ENCODE measurements around the gene NFIL3.

NFIL3 gene

DNA sequence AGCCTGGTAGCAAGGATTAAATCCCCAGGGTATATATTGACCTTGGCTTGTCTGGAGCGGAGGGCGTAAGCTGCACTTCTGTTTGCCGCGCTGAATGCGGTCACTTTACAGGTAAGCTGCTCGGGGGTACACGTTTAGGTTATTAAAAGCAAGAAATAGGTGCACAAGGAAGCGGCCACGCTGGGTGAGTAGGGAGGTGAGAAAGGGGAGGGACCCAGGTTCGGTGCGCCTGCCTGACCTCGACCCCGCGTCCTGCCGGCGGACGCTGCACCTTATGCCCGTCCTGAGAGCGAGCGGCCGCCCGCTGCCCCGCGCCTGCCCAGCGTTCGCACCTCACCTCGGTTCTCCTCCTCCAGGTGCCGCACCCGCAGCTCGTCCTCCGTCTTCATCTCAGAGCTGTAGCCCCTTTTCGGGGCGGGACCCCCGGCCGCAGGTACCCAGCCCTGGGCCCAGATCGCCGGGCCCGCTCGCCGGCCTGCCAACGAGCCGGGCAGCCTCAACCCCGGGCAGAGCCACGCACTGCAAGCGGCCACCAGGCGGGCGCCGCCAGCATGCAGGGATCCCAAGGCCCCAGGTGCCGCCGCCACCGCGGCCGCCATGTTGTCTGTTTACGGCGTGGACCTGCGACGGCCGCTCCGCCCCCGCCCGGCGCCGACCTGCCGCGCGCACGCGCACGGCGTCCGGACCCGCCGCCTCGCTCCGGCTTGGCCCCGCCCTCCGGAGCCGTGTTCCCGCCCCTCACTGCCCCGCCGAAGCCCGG is 62.2 kb downstream of the NFIL3 start, which contains the start of gene AUH:
AUH (minus strand) TSS at position 628 of the 760 bp plus-strand sequence; CDS start at position 599, 29 bp downstream.
- in situ Hi-C loops (cut with MboI; ENCODE audit: low sequenced_read_pairs), result no loop called here

DNA sequence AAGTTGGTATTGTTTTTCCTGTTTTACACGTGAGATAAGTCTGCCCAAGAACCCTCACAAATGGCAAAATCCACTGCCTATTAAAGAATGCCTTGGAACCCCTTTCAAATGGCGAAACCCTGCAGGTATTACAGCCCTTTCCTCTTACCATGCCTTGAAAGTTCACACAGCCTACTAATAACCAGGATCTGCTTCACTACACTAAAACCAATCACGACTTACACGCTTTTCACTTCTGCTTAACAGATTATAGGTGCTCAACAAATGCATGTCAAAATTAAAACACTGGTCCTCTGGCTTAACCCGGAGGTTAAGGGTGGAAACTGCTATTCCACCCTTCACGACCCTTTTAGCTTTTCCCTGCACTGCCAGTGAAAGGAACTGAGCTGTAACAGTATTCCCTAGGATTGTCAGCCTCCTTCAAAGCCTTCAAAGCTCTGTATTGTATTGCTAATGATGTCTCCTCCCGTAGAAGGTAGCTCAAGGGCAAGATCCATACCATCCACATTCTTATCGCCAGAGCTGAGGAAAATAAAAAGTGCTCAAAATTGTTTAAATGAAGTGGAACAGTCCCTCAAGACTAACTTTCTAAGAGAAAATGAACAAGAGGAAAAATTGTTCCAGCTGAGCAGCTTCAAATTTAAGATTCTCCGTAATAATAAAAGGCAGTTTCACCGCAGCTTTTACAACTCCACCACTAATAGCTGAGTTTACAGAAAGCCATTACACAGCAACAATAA is 62.9 kb downstream of the NFIL3 start:
- in situ Hi-C loops (cut with MboI; ENCODE audit: low sequenced_read_pairs), result no loop called here

DNA sequence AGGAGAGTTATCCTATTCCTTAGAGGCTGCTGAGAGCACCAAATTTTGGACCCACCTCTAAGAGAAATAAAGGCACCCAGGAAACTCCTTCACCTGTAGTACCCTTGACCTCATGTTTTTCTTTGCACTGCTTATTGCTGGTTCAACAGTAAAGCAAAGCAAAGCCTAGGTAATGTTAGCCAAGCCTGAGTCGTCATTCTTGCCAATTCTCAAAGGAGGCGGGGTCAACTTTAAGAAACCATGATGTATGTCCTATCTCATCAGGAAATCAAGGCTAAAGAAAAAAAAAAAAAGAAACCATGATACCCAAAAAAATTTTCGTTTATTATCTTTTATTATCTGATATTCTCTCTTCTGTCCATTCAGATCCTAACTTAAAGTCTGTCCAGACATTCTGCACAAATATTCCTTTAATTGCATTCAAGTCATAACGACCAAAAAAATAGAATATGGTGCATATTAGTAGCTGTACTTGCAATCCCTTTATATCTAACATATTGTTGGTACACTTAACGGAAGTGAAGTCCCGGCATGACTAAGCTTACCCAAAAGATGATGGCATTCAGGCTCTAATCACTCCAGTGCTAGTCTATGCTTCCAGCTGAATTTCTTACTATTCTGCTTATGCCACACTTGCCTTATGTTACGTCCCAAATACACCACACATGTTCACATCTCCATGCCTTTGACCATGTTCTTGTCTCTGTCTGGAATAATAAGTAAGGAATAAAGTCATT is 63.7 kb downstream of the NFIL3 start:
- in situ Hi-C loops (cut with MboI; ENCODE audit: low sequenced_read_pairs), result no loop called here

DNA sequence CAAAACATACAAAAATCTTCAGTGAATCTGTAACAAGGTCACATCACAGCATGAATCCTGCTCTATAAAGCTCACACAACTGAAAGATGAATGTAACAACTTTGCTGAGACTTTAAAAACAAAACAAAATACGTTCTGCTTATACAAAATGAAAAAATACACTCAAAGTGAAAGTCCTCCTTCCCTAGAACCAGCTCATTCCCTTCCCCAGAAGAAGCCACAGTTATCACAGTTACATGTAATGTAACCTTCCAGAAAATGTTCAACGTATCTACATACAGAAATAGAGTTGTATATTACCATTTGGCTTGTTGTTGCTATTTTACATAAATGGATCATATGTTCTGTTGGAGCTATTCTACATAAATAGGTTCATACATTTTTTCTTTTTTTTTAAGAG is 64.5 kb downstream of the NFIL3 start:
- in situ Hi-C loops (cut with MboI; ENCODE audit: low sequenced_read_pairs), result no loop called here
